Tibial nerve (tissue), 3 donors: ENCODE measurements around the gene GPRIN3.

Experiments
- EP300 ChIP-seq, 2 donors: sonication (generic); formaldehyde crosslinking; IDR thresholded peaks; one replicate each; pipeline ENCODE4 v1.6.1; 2017; ENCODE audit warnings: antibody characterized with exemption in 2 of 2, mild to moderate bottlenecking in 1 of 2
- POLR2A ChIP-seq, 2 donors: fragments of 450-650 bp; IDR thresholded peaks; one replicate each; pipeline ENCODE4 v1.6.1; 2017; ENCODE audit warnings: antibody characterized with exemption in 2 of 2, mild to moderate bottlenecking in 2 of 2, moderate library complexity in 2 of 2

DNA sequence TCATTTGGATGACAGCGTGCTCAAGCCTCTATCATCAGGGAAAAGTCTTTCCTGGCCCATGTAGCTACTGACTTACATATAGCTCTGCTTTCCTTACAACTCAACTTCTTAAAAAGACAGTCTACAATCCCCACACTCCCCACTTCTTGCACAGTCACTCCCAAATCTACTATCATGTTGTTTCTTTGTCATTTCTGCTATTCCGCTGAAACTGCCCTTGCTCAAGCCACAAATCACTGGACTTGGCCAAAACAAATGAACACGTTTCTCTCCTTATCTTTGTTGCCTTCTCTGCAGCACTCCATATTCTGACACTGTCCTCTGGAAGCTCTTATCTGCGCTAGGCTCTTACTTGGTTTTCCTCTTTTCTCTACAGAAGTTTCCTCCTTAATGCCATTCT is 28.2 kb downstream of the GPRIN3 start:
- TF ChIP-seq POLR2A (IDR thresholded peaks at IDR 0.05) (no peak), EP300 (IDR thresholded peaks at IDR 0.05) (no peak)
